Tibial nerve (tissue), 4 donors: Measurements from ENCODE around the gene YWHAG.

ENCODE experiments used
- EP300 ChIP-seq, 2 donors: sonication (generic); formaldehyde crosslinking; IDR thresholded peaks; one replicate each; pipeline ENCODE4 v1.6.1; 2017; ENCODE audit warnings: antibody characterized with exemption in 2 of 2, mild to moderate bottlenecking in 1 of 2
- POLR2A ChIP-seq, 2 donors: fragments of 450-650 bp; IDR thresholded peaks; one replicate each; pipeline ENCODE4 v1.6.1; 2017; ENCODE audit warnings: antibody characterized with exemption in 2 of 2, mild to moderate bottlenecking in 2 of 2, moderate library complexity in 2 of 2
- TF ChIP-seq, protein P1 (sequence below), 5 experiments: fragments of 200-600 bp in 3 of 5; fragments of 450-650 bp in 2 of 5; sonication (generic) in 3 of 5; IDR thresholded peaks; one replicate each; pipeline ENCODE4 v1.5.1; 2016 to 2019; ENCODE audit warnings: antibody characterized with exemption in 5 of 5, mild to moderate bottlenecking in 3 of 5, moderate library complexity in 2 of 5

DNA sequence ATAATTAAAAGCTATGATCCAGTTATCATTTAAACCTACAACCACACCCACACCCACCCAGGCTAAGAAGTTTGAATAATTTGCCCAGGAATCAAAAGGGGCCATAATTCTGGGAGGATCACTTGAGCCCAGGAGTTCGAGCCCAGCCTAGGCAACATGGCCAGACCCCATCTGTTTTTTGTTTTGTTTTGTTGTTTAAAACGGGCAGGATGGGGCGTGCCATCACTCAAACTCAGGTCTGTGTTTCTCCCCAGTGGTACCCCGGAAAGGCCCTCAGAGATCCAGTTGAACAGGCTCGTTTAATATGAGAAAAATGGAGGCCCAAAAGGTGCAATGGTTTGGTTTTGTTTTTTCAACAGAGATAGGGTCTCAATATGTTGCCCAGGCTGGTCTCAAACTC is 33.0 kb downstream of the YWHAG start:
- TF ChIP-seq POLR2A (IDR thresholded peaks at IDR 0.05): no peak
- no peak for TF ChIP-seq EP300 (IDR thresholded peaks at IDR 0.05)
- TF ChIP-seq, protein P1, sequence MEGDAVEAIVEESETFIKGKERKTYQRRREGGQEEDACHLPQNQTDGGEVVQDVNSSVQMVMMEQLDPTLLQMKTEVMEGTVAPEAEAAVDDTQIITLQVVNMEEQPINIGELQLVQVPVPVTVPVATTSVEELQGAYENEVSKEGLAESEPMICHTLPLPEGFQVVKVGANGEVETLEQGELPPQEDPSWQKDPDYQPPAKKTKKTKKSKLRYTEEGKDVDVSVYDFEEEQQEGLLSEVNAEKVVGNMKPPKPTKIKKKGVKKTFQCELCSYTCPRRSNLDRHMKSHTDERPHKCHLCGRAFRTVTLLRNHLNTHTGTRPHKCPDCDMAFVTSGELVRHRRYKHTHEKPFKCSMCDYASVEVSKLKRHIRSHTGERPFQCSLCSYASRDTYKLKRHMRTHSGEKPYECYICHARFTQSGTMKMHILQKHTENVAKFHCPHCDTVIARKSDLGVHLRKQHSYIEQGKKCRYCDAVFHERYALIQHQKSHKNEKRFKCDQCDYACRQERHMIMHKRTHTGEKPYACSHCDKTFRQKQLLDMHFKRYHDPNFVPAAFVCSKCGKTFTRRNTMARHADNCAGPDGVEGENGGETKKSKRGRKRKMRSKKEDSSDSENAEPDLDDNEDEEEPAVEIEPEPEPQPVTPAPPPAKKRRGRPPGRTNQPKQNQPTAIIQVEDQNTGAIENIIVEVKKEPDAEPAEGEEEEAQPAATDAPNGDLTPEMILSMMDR (IDR thresholded peaks at IDR 0.05): no peak
